A673 (cell line): ENCODE measurements around the gene DCAF7. TPM values are rescaled to one million over a fixed set of nuclear protein-coding genes. Genes with fewer than 3 reads are reported as not detected.

Experiments
- BruUV-seq: library from RNA; stranded (reverse); fragments of 400-500 nt; replicated peaks from 2 replicates; lab custom pipeline; 2021; lab: Mats Ljungman, UMichigan
- CTCF ChIA-PET: fragments of 300-600 bp; sonication (Branson Sonifier 250); formaldehyde crosslinking; loops from one replicate; lab custom pipeline; 2022; ENCODE audit warnings: antibody characterized with exemption; lab: Charles Lee
- POLR2A ChIA-PET: fragments of 300-600 bp; sonication (Branson Sonifier 250); formaldehyde crosslinking; loops from one replicate; lab custom pipeline; 2022; ENCODE audit warnings: antibody characterized with exemption; ENCODE audit not compliant: low non-redundant PET; lab: Charles Lee
- DNase-seq: peaks from one replicate; pipeline ENCODE4 v3.0.0-alpha.2; 2015; ENCODE audit warnings: low spot score
- H3K27ac ChIP-seq: fragments of 200-600 bp; sonication (generic); 2 replicates; pipeline ENCODE4 v1.5.1; 2016; ENCODE audit warnings: mixed run types, low read depth, mild to moderate bottlenecking, mixed read lengths, antibody characterized with exemption, low read length; ENCODE audit not compliant: poor library complexity, severe bottlenecking
- H3K27me3 ChIP-seq: fragments of 200-600 bp; sonication (generic); replicated peaks from 2 replicates; pipeline ENCODE4 v1.6.1; 2017; ENCODE audit warnings: mixed run types, low read depth, mild to moderate bottlenecking, mixed read lengths, antibody characterized with exemption, low read length; ENCODE audit not compliant: insufficient read depth, poor library complexity
- H3K36me3 ChIP-seq: fragments of 200-600 bp; sonication (generic); 2 replicates; pipeline ENCODE4 v1.6.1; 2016; ENCODE audit warnings: mixed run types, mild to moderate bottlenecking, mixed read lengths, antibody characterized with exemption, low read length; ENCODE audit not compliant: insufficient read depth, poor library complexity, severe bottlenecking
- H3K4me1 ChIP-seq: fragments of 200-600 bp; sonication (generic); 2 replicates; pipeline ENCODE4 v1.6.1; 2017; ENCODE audit warnings: mixed run types, mild to moderate bottlenecking, mixed read lengths, antibody characterized with exemption, low read length; ENCODE audit not compliant: insufficient read depth, poor library complexity, severe bottlenecking
- H3K4me3 ChIP-seq: fragments of 200-600 bp; sonication (generic); 2 replicates; pipeline ENCODE4 v1.5.1; 2016; ENCODE audit warnings: low read depth, mixed run types, mild to moderate bottlenecking, mixed read lengths, low read length; ENCODE audit not compliant: poor library complexity, severe bottlenecking
- H3K9me3 ChIP-seq: fragments of 200-600 bp; sonication (generic); 2 replicates; pipeline ENCODE4 v1.6.1; 2016; ENCODE audit warnings: mixed run types, low read depth, mild to moderate bottlenecking, mixed read lengths, antibody characterized with exemption, low read length; ENCODE audit not compliant: poor library complexity, severe bottlenecking
- CTCF ChIP-seq: fragments of 300-800, 200-600 bp; sonication (generic); conservative IDR thresholded peaks from 2 replicates; pipeline ENCODE4 v1.5.1; 2017; ENCODE audit warnings: low read depth, mild to moderate bottlenecking, antibody characterized with exemption, low read length, moderate library complexity, mixed read lengths
- EZH2 ChIP-seq: fragments of 200-600 bp; sonication (generic); IDR thresholded peaks from 2 replicates; pipeline ENCODE4 v1.6.1; 2017; ENCODE audit warnings: borderline replicate concordance, low read depth, mild to moderate bottlenecking, mixed read lengths, antibody characterized with exemption, low read length; ENCODE audit not compliant: poor library complexity, severe bottlenecking
- intact Hi-C: fragments of 100-400 bp; cut with micrococcal nuclease; formaldehyde crosslinking; loops from one replicate; pipeline ENCODE4 v1.10.0; 2022; ENCODE audit not compliant: unreplicated experiment
- total RNA-seq: library from RNA; stranded (reverse); gene quantifications from 2 replicates; pipeline ENCODE4 v1.2.3, GENCODE V29; 2021

The DCAF7 gene
- total RNA-seq, 1 experiment from 2014 or later = 116 TPM

- TF ChIP-seq EZH2 = no peak
- no peak for TF ChIP-seq CTCF
- Histone ChIP-seq H3K27me3 (no peaks in the 10 kb centered on the region), H3K9me3 (no peaks in the 10 kb centered on the region), H3K27ac (no peak overlapping the region), H3K4me1 (no peaks in the 10 kb centered on the region), H3K36me3 (peaks cover 35% of the 10 kb centered on the region), H3K4me3 (no peak overlapping the region)
- no TSS peak for BruUV-seq
- DNase-seq = no peak
- POLR2A ChIA-PET = no interaction called here
- intact Hi-C loops = no loop called here
- CTCF ChIA-PET = interaction anchor here (0.6 kb wide), 1 partner anchor 205 kb away, joined by 12 read pairs; no protein-coding TSS in a partner anchor
Measured at GRCh38 chr17:63579633-63580032, 29.4 kb downstream of the DCAF7 start.

- intact Hi-C loops = no loop called here
- POLR2A ChIA-PET = no interaction called here
- TF ChIP-seq EZH2 (no peak), CTCF (no peak)
- Histone ChIP-seq H3K27me3 (no peaks in the 10 kb centered on the region), H3K4me1 (no peaks in the 10 kb centered on the region), H3K36me3 (peaks cover 64% of the 10 kb centered on the region), H3K27ac (no peak overlapping the region), H3K4me3 (no peak overlapping the region), H3K9me3 (no peaks in the 10 kb centered on the region)
- CTCF ChIA-PET = no interaction called here
- no TSS peak for BruUV-seq
- no peak for DNase-seq
Measured at GRCh38 chr17:63587770-63588169, 37.5 kb downstream of the DCAF7 start.

- ChIA-PET CTCF (no interaction called here), POLR2A (no interaction called here)
- BruUV-seq = no TSS peak
- intact Hi-C loops = no loop called here
- peaks cover 55% of the 10 kb centered on the region for H3K36me3 ChIP-seq
- no peaks in the 10 kb centered on the region for H3K9me3 ChIP-seq
- H3K4me3 ChIP-seq = no peak overlapping the region
- no peak for DNase-seq
- no peak for TF ChIP-seq CTCF
- TF ChIP-seq EZH2 = no peak
- no peaks in the 10 kb centered on the region for H3K4me1 ChIP-seq
- no peak overlapping the region for H3K27ac ChIP-seq
- H3K27me3 ChIP-seq = no peaks in the 10 kb centered on the region
Measured at GRCh38 chr17:63588797-63589196, 38.5 kb downstream of the DCAF7 start.
